Sigmoid colon (tissue), 7 donors: ENCODE data around the gene CCN2. TPM values are rescaled to one million over a fixed set of nuclear protein-coding genes. Genes with fewer than 3 reads are reported as not detected.

ENCODE experiments used
- DNase-seq: peaks from one replicate; pipeline ENCODE4 v3.0.0-alpha.2; 2019
- H3K27ac ChIP-seq, 4 donors: fragments of 200-600 bp; sonication (generic); one replicate each; pipeline ENCODE4 v1.5.1; 2016 to 2019; ENCODE audit warnings: mild to moderate bottlenecking in 1 of 4
- H3K27me3 ChIP-seq, 3 donors: fragments of 200-600 bp; sonication (generic); one replicate each; pipeline ENCODE4 v1.5.1; 2019; ENCODE audit warnings: mild to moderate bottlenecking in 1 of 3
- H3K36me3 ChIP-seq, 4 donors: fragments of 200-600 bp; sonication (generic); one replicate each; pipeline ENCODE4 v1.5.1; 2016 to 2019
- H3K4me1 ChIP-seq, 4 donors: fragments of 200-600 bp; sonication (generic); one replicate each; pipeline ENCODE4 v1.5.1; 2017 to 2019
- H3K4me3 ChIP-seq, 4 donors: fragments of 200-600 bp; sonication (generic); one replicate each; pipeline ENCODE4 v1.5.1; 2017 to 2019; ENCODE audit warnings: mild to moderate bottlenecking in 2 of 4, moderate library complexity in 1 of 4
- H3K9me3 ChIP-seq, 4 donors: fragments of 200-600 bp in 3 of 4; sonication (generic) in 3 of 4; one replicate each; pipeline versions ENCODE4 v1.5.1 to v1.6.1; 2013 to 2019
- EP300 ChIP-seq, 4 donors: sonication (generic); formaldehyde crosslinking; IDR thresholded peaks; one replicate each; pipeline ENCODE4 v1.6.1; 2017; ENCODE audit warnings: antibody characterized with exemption in 4 of 4
- POLR2A ChIP-seq, 2 donors: fragments of 450-650 bp; IDR thresholded peaks; one replicate each; pipeline ENCODE4 v1.6.1; 2016; ENCODE audit warnings: antibody characterized with exemption in 2 of 2, mild to moderate bottlenecking in 2 of 2, moderate library complexity in 2 of 2
- POLR2AphosphoS5 ChIP-seq, 4 donors: sonication (generic); formaldehyde crosslinking; IDR thresholded peaks; one replicate each; pipeline ENCODE4 v1.6.1; 2017; ENCODE audit warnings: antibody characterized with exemption in 4 of 4
- WGBS, 2 donors: extraction: QIAGEN DNeasy Blood & Tissue Kit; methylation state at CpG; one replicate each; pipeline ENCODE4 v1.1.7; 2013; 5-methylcytosine and 5-hydroxymethylcytosine counted together
- intact Hi-C: fragments of 100-400 bp; cut with DNase I; formaldehyde crosslinking; loops from one replicate; pipeline ENCODE4 v1.15.1; 2023
- polyA plus RNA-seq, 3 donors: library from polyadenylated mRNA; stranded (reverse); fragments of 200-250 nt; gene quantifications; one replicate each; pipeline ENCODE4 v1.2.3, GENCODE V29; 2013
- total RNA-seq, 4 donors: library from RNA; depleted of rRNA; stranded (reverse); fragments of >200 nt; gene quantifications; one replicate each; pipeline ENCODE4 v1.1.0, GENCODE V29; 2016
- TF ChIP-seq, protein P1 (sequence below), 4 experiments: fragments of 450-650 bp in 3 of 4; fragments of 200-600 bp in 1 of 4; IDR thresholded peaks; one replicate each; pipeline ENCODE4 v1.5.1; 2016 to 2019; ENCODE audit warnings: antibody characterized with exemption in 4 of 4, mild to moderate bottlenecking in 3 of 4, moderate library complexity in 2 of 4
- donor health status: healthy with polysubstance abuse.
- donor health status: Bipolar disorder and iron deficiency.
- donor health status: healthy.

Gene CCN2
- total and polyA plus RNA-seq, 7 donors: 7.4 to 179 (median 43.5) TPM

DNA sequence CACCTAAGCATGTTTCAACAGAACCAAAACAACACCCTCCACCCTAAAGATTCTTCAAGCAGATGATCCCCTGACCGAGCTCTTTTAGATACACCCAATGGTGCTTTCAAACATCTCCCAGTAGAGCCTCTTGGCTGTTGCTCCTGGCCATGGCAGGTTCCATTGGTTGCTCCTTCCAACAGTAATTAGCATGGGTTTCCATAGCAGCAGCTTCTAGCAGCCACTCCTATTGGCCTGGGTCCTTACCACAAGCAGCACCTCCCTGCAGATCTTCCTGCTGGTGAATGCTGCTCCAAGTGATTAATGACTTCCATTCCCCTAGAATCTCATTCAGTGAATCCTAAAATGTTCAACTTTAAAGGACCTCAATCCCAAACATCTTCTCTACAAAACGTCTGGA, 13.9 kb downstream of the CCN2 start:
- no peak for DNase-seq
- Histone ChIP-seq H3K27me3 (no peaks in the 10 kb centered on the region), H3K36me3 (no peaks in the 10 kb centered on the region), H3K27ac (peak overlapping the region in 1 of 4 donors; percentile 28), H3K4me3 (no peak overlapping the region), H3K9me3 (no peaks in the 10 kb centered on the region), H3K4me1 (no peaks in the 10 kb centered on the region)
- TF ChIP-seq EP300 (IDR thresholded peaks at IDR 0.05) (no peak), POLR2AphosphoS5 (IDR thresholded peaks at IDR 0.05) (no peak), POLR2A (IDR thresholded peaks at IDR 0.05) (no peak)
- TF ChIP-seq, protein P1, sequence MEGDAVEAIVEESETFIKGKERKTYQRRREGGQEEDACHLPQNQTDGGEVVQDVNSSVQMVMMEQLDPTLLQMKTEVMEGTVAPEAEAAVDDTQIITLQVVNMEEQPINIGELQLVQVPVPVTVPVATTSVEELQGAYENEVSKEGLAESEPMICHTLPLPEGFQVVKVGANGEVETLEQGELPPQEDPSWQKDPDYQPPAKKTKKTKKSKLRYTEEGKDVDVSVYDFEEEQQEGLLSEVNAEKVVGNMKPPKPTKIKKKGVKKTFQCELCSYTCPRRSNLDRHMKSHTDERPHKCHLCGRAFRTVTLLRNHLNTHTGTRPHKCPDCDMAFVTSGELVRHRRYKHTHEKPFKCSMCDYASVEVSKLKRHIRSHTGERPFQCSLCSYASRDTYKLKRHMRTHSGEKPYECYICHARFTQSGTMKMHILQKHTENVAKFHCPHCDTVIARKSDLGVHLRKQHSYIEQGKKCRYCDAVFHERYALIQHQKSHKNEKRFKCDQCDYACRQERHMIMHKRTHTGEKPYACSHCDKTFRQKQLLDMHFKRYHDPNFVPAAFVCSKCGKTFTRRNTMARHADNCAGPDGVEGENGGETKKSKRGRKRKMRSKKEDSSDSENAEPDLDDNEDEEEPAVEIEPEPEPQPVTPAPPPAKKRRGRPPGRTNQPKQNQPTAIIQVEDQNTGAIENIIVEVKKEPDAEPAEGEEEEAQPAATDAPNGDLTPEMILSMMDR (IDR thresholded peaks at IDR 0.05): no peak
- intact Hi-C loops: no loop called here
- WGBS, 2 donors: 62 to 66% methylated on average over 2 of the region's 2 CpGs

DNA sequence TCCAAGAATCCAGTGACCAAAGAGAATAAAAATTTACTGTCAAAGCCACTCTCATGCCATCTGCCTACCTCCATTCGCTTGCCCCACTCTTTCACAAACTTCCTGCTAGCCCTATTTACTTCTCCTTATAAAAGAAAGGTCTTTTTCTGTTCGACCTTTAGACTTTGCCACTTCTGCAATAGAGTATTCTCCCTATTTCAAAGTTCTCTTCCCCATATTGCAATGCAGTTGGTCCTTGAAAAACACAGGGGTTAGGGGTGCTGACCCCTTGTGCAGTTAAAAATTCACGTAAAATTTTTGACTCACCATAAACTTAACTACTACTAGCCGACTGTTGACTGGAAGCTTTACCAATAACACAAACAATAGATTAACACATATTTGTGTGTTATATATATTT, 15.0 kb downstream of the CCN2 start:
- WGBS, 2 donors: 56 to 77% methylated on average over 4 of the region's 4 CpGs
- Histone ChIP-seq H3K4me3 (no peak overlapping the region), H3K27me3 (no peaks in the 10 kb centered on the region), H3K4me1 (no peaks in the 10 kb centered on the region), H3K9me3 (no peaks in the 10 kb centered on the region), H3K27ac (no peak overlapping the region), H3K36me3 (no peaks in the 10 kb centered on the region)
- TF ChIP-seq POLR2A (IDR thresholded peaks at IDR 0.05) (no peak), EP300 (IDR thresholded peaks at IDR 0.05) (no peak), POLR2AphosphoS5 (IDR thresholded peaks at IDR 0.05) (no peak)
- TF ChIP-seq, protein P1 (IDR thresholded peaks at IDR 0.05): no peak
- DNase-seq: no peak
- intact Hi-C loops: no loop called here

DNA sequence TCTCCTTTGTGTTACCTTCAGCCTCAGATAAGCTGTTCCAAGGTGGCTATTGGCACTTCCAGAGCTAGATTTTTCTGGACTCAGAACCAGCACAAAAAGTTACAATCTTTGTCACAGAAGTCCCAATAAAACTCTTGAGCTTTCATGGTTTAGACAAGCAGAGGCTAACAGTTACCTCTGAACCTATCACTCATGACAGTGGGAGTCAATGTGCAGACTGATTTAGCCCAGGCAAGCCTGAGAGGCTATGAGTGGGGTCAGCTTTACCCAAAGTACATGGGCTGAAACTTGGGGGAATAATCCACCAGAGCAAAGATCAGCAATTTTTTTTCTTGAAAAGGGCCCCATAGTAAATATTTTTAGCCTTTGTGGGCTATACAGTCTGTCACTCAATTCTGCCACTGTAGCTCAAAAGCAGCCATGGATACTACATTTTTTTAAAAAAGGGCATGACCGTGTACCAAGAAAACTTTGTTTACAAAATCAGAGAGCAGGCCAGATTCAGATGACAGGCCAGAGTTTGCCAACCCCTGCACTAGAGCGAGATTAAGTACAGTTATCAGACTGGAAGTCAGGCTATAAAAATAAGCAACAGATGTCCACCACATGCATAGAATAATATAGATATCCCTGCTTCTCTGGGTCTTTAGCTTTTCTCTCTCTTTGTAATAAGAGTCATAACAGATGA, 20.0 kb downstream of the CCN2 start:
- Histone ChIP-seq H3K27ac (no peak overlapping the region), H3K4me1 (no peaks in the 10 kb centered on the region), H3K27me3 (no peaks in the 10 kb centered on the region), H3K36me3 (no peaks in the 10 kb centered on the region), H3K4me3 (no peak overlapping the region), H3K9me3 (no peaks in the 10 kb centered on the region)
- intact Hi-C loops: no loop called here
- WGBS, 2 donors: 69 to 80% methylated on average over 2 of the region's 2 CpGs
- DNase-seq: no peak
- TF ChIP-seq POLR2AphosphoS5 (IDR thresholded peaks at IDR 0.05): no peak
- TF ChIP-seq POLR2A (IDR thresholded peaks at IDR 0.05): no peak
- TF ChIP-seq, protein P1 (IDR thresholded peaks at IDR 0.05): no peak
- no peak for TF ChIP-seq EP300 (IDR thresholded peaks at IDR 0.05)

DNA sequence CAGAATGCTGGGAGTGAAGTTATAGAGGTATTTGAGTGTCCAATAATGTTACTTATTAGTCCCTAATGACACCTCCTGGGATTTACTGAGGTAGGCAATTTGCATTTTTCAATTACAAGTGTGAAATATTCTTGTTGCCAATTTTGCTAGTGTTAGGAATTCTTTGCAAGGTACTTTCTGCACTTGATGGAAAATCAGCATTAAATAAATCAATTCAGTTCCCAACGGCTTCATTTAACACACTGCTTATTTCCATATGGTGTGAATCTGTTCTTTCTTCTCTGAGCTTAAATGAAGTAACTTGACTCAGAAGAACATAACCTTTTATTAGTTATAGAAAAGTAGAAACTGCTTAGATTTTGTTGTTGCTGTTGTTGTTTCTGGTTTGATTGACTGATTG, 21.2 kb downstream of the CCN2 start:
- 84 to 86% methylated on average over 1 of the region's 1 CpG for WGBS, 2 donors
- H3K4me1 ChIP-seq: no peaks in the 10 kb centered on the region
- no peaks in the 10 kb centered on the region for H3K9me3 ChIP-seq
- no peak overlapping the region for H3K4me3 ChIP-seq
- no peak overlapping the region for H3K27ac ChIP-seq
- intact Hi-C loops: loop anchor here (5.0 kb wide), 1 partner anchor 287 kb away; no protein-coding TSS in a partner anchor
- no peaks in the 10 kb centered on the region for H3K27me3 ChIP-seq
- H3K36me3 ChIP-seq: no peaks in the 10 kb centered on the region
- TF ChIP-seq, protein P1 (IDR thresholded peaks at IDR 0.05): no peak
- no peak for TF ChIP-seq POLR2A (IDR thresholded peaks at IDR 0.05)
- no peak for TF ChIP-seq EP300 (IDR thresholded peaks at IDR 0.05)
- TF ChIP-seq POLR2AphosphoS5 (IDR thresholded peaks at IDR 0.05): no peak
- DNase-seq: no peak

DNA sequence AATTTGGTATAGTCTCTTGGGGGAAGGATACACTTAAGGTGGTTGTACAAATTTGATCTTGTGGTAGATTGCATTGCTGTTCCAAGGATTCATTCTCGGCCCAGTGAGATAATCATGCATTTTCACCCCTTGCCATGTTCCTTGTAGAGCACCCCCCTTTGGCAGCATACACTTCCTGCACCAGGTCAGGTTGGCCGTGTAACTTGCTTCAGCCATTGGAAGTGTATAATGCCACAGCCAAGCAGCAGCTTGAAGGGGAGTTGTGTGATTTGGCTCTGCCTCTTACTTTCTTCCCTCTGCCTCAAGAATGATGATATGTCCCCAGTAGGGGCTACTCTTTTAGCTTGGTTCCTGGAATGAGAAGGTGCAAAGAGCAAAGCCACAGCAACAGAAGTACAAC, 21.9 kb downstream of the CCN2 start:
- Histone ChIP-seq H3K27ac (no peak overlapping the region), H3K4me1 (no peaks in the 10 kb centered on the region), H3K9me3 (no peaks in the 10 kb centered on the region), H3K36me3 (no peaks in the 10 kb centered on the region), H3K27me3 (no peaks in the 10 kb centered on the region), H3K4me3 (no peak overlapping the region)
- 73% methylated on average over 2 of the region's 2 CpGs for WGBS, 2 donors
- intact Hi-C loops: loop anchor here (5.0 kb wide), 1 partner anchor 288 kb away; no protein-coding TSS in a partner anchor
- TF ChIP-seq, protein P1 (IDR thresholded peaks at IDR 0.05): no peak
- TF ChIP-seq POLR2AphosphoS5 (IDR thresholded peaks at IDR 0.05) (no peak), EP300 (IDR thresholded peaks at IDR 0.05) (no peak), POLR2A (IDR thresholded peaks at IDR 0.05) (no peak)
- DNase-seq: no peak
